HepG2 (cell line): ENCODE measurements around the gene UBAC1. TPM values are rescaled to one million over a fixed set of nuclear protein-coding genes. Genes with fewer than 3 reads are reported as not detected.

Experiments
- ATAC-seq: fragments of 200-7000 bp; cut with Tn5 transposase; 3 replicates; pipeline ENCODE4 v1.9.1; 2020; ENCODE audit warnings: mild to moderate bottlenecking, moderate library complexity
- BruUV-seq: library from RNA; stranded (reverse); fragments of 400-500 nt; replicated peaks from 2 replicates; lab custom pipeline; 2021; lab: Mats Ljungman, UMichigan
- CTCF ChIA-PET: fragments of 300-600 bp; formaldehyde crosslinking; extraction: SDS; loops from one replicate; lab custom pipeline; 2021; ENCODE audit warnings: low total read pairs, inconsistent platforms, low intra/inter-chr PET ratio; lab: Yijun Ruan, JAX
- POLR2A ChIA-PET: fragments of 350-600 bp; sonication (Branson Sonifier 250); formaldehyde crosslinking; loops from one replicate; lab custom pipeline; 2020; ENCODE audit warnings: antibody characterized with exemption, inconsistent platforms; lab: Yijun Ruan, JAX
- DNase-seq: peaks from one replicate; pipeline ENCODE4 v3.0.0-alpha.2; 2015; ENCODE audit warnings: low spot score
- FAIRE-seq: peaks from 3 replicates; lab custom pipeline; 2011; peaks lifted over from hg19 to GRCh38; lab: Jason Lieb, UNC
- H2AFZ ChIP-seq: one replicate; pipeline ENCODE4 v1.6.1; 2011; ENCODE audit warnings: low read length, inconsistent platforms
- H3K27ac ChIP-seq: fragments of 300-600 bp; 3 replicates; pipeline ENCODE4 v1.8.0; 2011; ENCODE audit warnings: mixed run types, mild to moderate bottlenecking, mixed read lengths, low read length, inconsistent platforms; ENCODE audit not compliant: insufficient read depth; ENCODE audit errors: extremely low read length
- H3K27me3 ChIP-seq, 2 experiments: fragments of 200-600 bp in 1 of 2; 2 replicates in 1 of 2; 3 replicates in 1 of 2; pipeline versions ENCODE4 v1.6.0 to v1.8.0; 2011; ENCODE audit warnings: low read length in 2 of 2, mild to moderate bottlenecking in 2 of 2, moderate library complexity in 2 of 2, inconsistent platforms in 1 of 2; ENCODE audit not compliant: insufficient read depth in 2 of 2, control insufficient read depth in 1 of 2
- H3K36me3 ChIP-seq, 2 experiments: fragments of 200-600 bp in 1 of 2; replicated peaks in 1 of 2; 2 replicates in 1 of 2; 3 replicates in 1 of 2; pipeline versions ENCODE4 v1.5.1 to v1.8.0; 2011; ENCODE audit warnings: low read length in 2 of 2, inconsistent platforms in 1 of 2; ENCODE audit not compliant: insufficient read depth in 2 of 2, control insufficient read depth in 1 of 2
- H3K4me1 ChIP-seq: 2 replicates; pipeline ENCODE4 v1.5.1; 2012; ENCODE audit warnings: low read length, inconsistent platforms; ENCODE audit not compliant: insufficient read depth
- H3K4me2 ChIP-seq: 2 replicates; pipeline ENCODE4 v1.6.0; 2011; ENCODE audit warnings: low read depth, low read length, inconsistent platforms
- H3K4me3 ChIP-seq, 3 experiments: fragments of 200-600 bp in 1 of 3; sonication (generic), shearing (Covaris generic) in 1 of 3; replicated peaks in 1 of 3; 2 replicates each; pipeline ENCODE4 v1.5.1; 2011 to 2016; ENCODE audit warnings: low read length in 3 of 3, inconsistent platforms in 2 of 3, low read depth in 2 of 3, mild to moderate bottlenecking in 2 of 3, control low read depth in 1 of 3, mixed read lengths in 1 of 3; ENCODE audit not compliant: insufficient read depth in 1 of 3
- H3K79me2 ChIP-seq: one replicate; pipeline ENCODE4 v1.6.1; 2011; ENCODE audit warnings: low read length, inconsistent platforms; ENCODE audit not compliant: insufficient read depth
- H3K9ac ChIP-seq: 2 replicates; pipeline ENCODE4 v1.6.0; 2011; ENCODE audit warnings: mild to moderate bottlenecking, low read depth, low read length, inconsistent platforms; ENCODE audit not compliant: insufficient read depth
- H3K9me3 ChIP-seq: 2 replicates; pipeline ENCODE4 v1.5.1; 2012; ENCODE audit warnings: mild to moderate bottlenecking, low read length
- H4K20me1 ChIP-seq: 2 replicates; pipeline ENCODE4 v1.6.0; 2011; ENCODE audit warnings: inconsistent platforms, mild to moderate bottlenecking, low read length, moderate library complexity; ENCODE audit not compliant: insufficient read depth
- BORCS8-MEF2B ChIP-seq: sonication (generic); formaldehyde crosslinking; IDR thresholded peaks from 2 replicates; pipeline ENCODE4 v1.8.0; 2022; ENCODE audit warnings: mild to moderate bottlenecking, missing genetic modification reagents
- CEBPG ChIP-seq: IDR thresholded peaks from 2 replicates; pipeline ENCODE4 v1.6.1; 2016
- FOXA1 ChIP-seq, 2 experiments: fragments of 450-650 bp in 1 of 2; sonication (generic) in 1 of 2; formaldehyde crosslinking in 1 of 2; IDR thresholded peaks; 2 replicates each; pipeline versions ENCODE4 v1.4.0 to v1.6.1; 2016 to 2020; ENCODE audit warnings: missing genetic modification reagents in 1 of 2
- HMG20A ChIP-seq: IDR thresholded peaks from 2 replicates; pipeline ENCODE4 v1.6.1; 2016; ENCODE audit warnings: borderline replicate concordance
- IRF2 ChIP-seq: IDR thresholded peaks from 2 replicates; pipeline ENCODE4 v1.6.1; 2018; ENCODE audit warnings: missing genetic modification reagents, missing compliant biosample characterization
- ISL2 ChIP-seq: sonication (generic); formaldehyde crosslinking; IDR thresholded peaks from 2 replicates; pipeline ENCODE4 v1.5.0; 2020; ENCODE audit warnings: missing genetic modification reagents
- JUND ChIP-seq: sonication (generic); formaldehyde crosslinking; IDR thresholded peaks from 2 replicates; pipeline ENCODE4 v1.8.0; 2022; ENCODE audit warnings: mild to moderate bottlenecking, missing genetic modification reagents
- MED13 ChIP-seq: sonication (generic); formaldehyde crosslinking; IDR thresholded peaks from 2 replicates; pipeline ENCODE4 v1.5.0; 2020; ENCODE audit warnings: missing genetic modification reagents
- NFE2L1 ChIP-seq: sonication (generic); formaldehyde crosslinking; IDR thresholded peaks from 2 replicates; pipeline ENCODE4 v1.4.0; 2020; ENCODE audit warnings: missing genetic modification reagents, mild to moderate bottlenecking, borderline replicate concordance
- STAG1 ChIP-seq: sonication (generic); formaldehyde crosslinking; IDR thresholded peaks from 2 replicates; pipeline ENCODE4 v1.4.0; 2020; ENCODE audit warnings: missing genetic modification reagents
- XBP1 ChIP-seq: sonication (generic); formaldehyde crosslinking; IDR thresholded peaks from 2 replicates; pipeline ENCODE4 v1.5.0; 2020; ENCODE audit warnings: missing genetic modification reagents
- ZMYM4 ChIP-seq: sonication (generic); formaldehyde crosslinking; IDR thresholded peaks from 2 replicates; pipeline ENCODE4 v1.8.1; 2023; ENCODE audit warnings: mild to moderate bottlenecking, missing genetic modification reagents
- ZNF552 ChIP-seq: sonication (generic); formaldehyde crosslinking; IDR thresholded peaks from 2 replicates; pipeline ENCODE4 v1.9.0; 2022; ENCODE audit warnings: missing genetic modification reagents, mild to moderate bottlenecking, borderline replicate concordance
- ZNF557 ChIP-seq: sonication (generic); formaldehyde crosslinking; IDR thresholded peaks from 2 replicates; pipeline ENCODE4 v1.4.0; 2020; ENCODE audit warnings: missing genetic modification reagents
- ZNF558 ChIP-seq: sonication (generic); formaldehyde crosslinking; IDR thresholded peaks from 2 replicates; pipeline ENCODE4 v1.9.0; 2022; ENCODE audit warnings: mild to moderate bottlenecking, missing genetic modification reagents, borderline replicate concordance
- ZNF616 ChIP-seq: sonication (generic); formaldehyde crosslinking; IDR thresholded peaks from 2 replicates; pipeline ENCODE4 v1.5.0; 2020; ENCODE audit warnings: low read depth, mild to moderate bottlenecking, missing genetic modification reagents
- ZNF652 ChIP-seq: IDR thresholded peaks from 2 replicates; pipeline ENCODE4 v1.6.1; 2016; ENCODE audit warnings: low read depth, borderline replicate concordance
- ZNF816 ChIP-seq: sonication (generic); formaldehyde crosslinking; IDR thresholded peaks from 2 replicates; pipeline ENCODE4 v1.8.0; 2022; ENCODE audit warnings: missing genetic modification reagents, mild to moderate bottlenecking, borderline replicate concordance
- WGBS: methylation state at CpG from one replicate; pipeline ENCODE4 v1.1.6; 2017; ENCODE audit warnings: low lambda C conversion rate; 5-methylcytosine and 5-hydroxymethylcytosine counted together
- in situ Hi-C: cut with HindIII; loops from 2 replicates; pipeline ENCODE4 v1.10.0; 2017; ENCODE audit warnings: low pct_unique_long_range_greater_than_20kb; ENCODE audit not compliant: extremely low pct_ligation_motif_present
- intact Hi-C: fragments of 100-400 bp; cut with micrococcal nuclease; formaldehyde crosslinking; loops from one replicate; pipeline ENCODE4 v1.10.0; 2022; ENCODE audit not compliant: unreplicated experiment
- polyA plus RNA-seq, 8 experiments: library from polyadenylated mRNA; depleted of rRNA in 3 of 8; stranded (reverse) in 7 of 8; unstranded in 1 of 8; fragments of >200 nt; fragmentation: Illumina TruSeq in 4 of 8; extraction: Trizol in 4 of 8; gene quantifications; 2 replicates each; pipeline versions ENCODE4 v1.2.1 to v1.2.3, GENCODE V29; 2011 to 2016; ENCODE audit warnings: low read depth in 4 of 8, missing spikeins in 1 of 8, mixed read lengths in 1 of 8; ENCODE audit not compliant: insufficient read depth in 1 of 8
- total RNA-seq, 5 experiments: library from RNA; depleted of rRNA; stranded (reverse); fragments of >200 nt; fragmentation: Illumina TruSeq; extraction: Trizol; gene quantifications; 2 replicates each; pipeline ENCODE4 v1.2.3, GENCODE V29; 2016; ENCODE audit warnings: low read depth in 1 of 5
- TF ChIP-seq, protein P1 (sequence below): sonication (generic); formaldehyde crosslinking; IDR thresholded peaks from 2 replicates; pipeline ENCODE4 v1.4.0; 2020; ENCODE audit warnings: missing genetic modification reagents
- TF ChIP-seq, protein P2 (sequence below): sonication (generic); formaldehyde crosslinking; IDR thresholded peaks from 2 replicates; pipeline ENCODE4 v1.4.0; 2020; ENCODE audit warnings: missing genetic modification reagents

The UBAC1 gene
- total and polyA plus RNA-seq, 2 of the 13 experiments (the other 11 are each of a cell fraction or from before 2014, with no cell fraction given), result 32.2 to 34.1 TPM

DNA sequence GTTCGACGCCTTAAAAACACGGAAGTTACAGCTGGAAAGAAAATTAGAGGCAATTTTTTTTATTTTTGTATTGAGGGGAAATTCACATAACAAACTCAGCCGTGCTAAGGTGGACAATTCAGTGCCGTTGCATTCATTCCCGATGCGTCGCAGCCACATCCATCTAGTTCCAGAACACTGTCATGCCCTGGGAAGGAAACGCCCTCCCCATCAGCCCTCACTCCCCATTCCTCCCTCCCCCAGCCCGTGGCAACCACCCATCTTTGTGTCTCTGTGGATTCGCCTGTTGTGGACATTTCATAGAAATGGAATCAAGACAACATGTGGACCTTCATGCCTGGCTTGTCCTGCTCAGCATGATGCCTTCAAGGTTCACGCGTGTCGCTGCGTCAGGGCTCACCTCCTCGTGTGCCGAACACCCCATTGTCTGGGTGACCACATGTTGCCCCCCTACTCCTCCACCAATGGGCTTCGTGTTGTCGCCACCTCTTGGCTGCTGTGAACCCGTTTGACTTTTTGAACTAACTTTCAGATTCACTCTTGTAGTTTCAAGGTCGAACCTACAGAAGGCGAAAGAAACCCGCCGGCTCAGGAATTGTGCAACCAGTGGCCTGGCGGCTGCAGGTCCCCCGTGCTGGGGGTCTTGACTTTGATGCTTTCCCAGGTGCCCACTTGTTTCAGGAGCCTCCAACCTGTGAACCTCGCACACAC lies 36.4 kb downstream of the UBAC1 start (continued):
- TF ChIP-seq, protein P1, sequence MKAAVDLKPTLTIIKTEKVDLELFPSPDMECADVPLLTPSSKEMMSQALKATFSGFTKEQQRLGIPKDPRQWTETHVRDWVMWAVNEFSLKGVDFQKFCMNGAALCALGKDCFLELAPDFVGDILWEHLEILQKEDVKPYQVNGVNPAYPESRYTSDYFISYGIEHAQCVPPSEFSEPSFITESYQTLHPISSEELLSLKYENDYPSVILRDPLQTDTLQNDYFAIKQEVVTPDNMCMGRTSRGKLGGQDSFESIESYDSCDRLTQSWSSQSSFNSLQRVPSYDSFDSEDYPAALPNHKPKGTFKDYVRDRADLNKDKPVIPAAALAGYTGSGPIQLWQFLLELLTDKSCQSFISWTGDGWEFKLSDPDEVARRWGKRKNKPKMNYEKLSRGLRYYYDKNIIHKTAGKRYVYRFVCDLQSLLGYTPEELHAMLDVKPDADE (CRISPR knock-in tag), result no peak
- TF ChIP-seq ZNF652 (no peak), ZNF558 (CRISPR knock-in tag) (no peak), BORCS8-MEF2B (CRISPR knock-in tag) (no peak), NFE2L1 (no peak), CEBPG (peak; percentile 61), HMG20A (CRISPR knock-in tag) (no peak), STAG1 (peak; percentile 36), ZNF816 (no peak)
- TF ChIP-seq, protein P2, sequence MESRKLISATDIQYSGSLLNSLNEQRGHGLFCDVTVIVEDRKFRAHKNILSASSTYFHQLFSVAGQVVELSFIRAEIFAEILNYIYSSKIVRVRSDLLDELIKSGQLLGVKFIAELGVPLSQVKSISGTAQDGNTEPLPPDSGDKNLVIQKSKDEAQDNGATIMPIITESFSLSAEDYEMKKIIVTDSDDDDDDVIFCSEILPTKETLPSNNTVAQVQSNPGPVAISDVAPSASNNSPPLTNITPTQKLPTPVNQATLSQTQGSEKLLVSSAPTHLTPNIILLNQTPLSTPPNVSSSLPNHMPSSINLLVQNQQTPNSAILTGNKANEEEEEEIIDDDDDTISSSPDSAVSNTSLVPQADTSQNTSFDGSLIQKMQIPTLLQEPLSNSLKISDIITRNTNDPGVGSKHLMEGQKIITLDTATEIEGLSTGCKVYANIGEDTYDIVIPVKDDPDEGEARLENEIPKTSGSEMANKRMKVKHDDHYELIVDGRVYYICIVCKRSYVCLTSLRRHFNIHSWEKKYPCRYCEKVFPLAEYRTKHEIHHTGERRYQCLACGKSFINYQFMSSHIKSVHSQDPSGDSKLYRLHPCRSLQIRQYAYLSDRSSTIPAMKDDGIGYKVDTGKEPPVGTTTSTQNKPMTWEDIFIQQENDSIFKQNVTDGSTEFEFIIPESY (CRISPR knock-in tag), result peak; percentile 96

DNA sequence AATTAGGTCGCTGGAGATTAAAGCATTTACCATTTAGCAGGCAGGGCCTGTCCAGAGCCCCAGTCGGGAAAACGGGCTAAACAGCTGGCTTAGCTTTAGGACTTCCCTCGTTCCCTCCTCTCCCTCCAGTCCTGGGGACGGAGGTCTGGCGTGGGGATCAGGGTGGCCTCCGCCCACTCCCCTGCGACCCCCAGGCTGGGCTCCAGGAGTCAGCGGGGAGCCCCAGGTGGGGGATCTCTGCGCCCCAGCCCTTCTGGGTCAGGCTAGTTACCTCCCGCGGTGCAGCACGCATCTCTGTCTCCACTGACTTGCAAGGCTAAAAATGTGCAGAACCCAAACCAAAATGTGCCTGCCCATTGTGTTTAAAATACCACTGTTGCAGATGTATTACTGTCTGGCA lies 37.7 kb downstream of the UBAC1 start:
- ATAC-seq (no peak), FAIRE-seq (no peak), DNase-seq (no peak)
- no peaks in the 10 kb centered on the region for H3K27me3 ChIP-seq
- no peaks in the 10 kb centered on the region for H3K79me2 ChIP-seq
- intact Hi-C loops (no loop called here), in situ Hi-C loops (no loop called here)
- no peaks in the 10 kb centered on the region for H4K20me1 ChIP-seq
- H3K4me3 ChIP-seq, result no peak overlapping the region
- POLR2A ChIA-PET, result interaction anchor here (1.0 kb wide), 1 partner anchor 16 kb away, joined by 3 read pairs; the partner anchor contains the start of gene CAMSAP1
- H3K27ac ChIP-seq, result no peak overlapping the region
- no peaks in the 10 kb centered on the region for H3K4me1 ChIP-seq
- BruUV-seq, result no TSS peak
- no peak overlapping the region for H2AFZ ChIP-seq
- no peaks in the 10 kb centered on the region; a peak in 2 of 5 replicates for H3K36me3 ChIP-seq
- CTCF ChIA-PET, result no interaction called here
- H3K9ac ChIP-seq, result no peak overlapping the region
- no peak overlapping the region for H3K4me2 ChIP-seq
- WGBS, result 98% methylated on average over 7 of the region's 13 CpGs
- no peaks in the 10 kb centered on the region for H3K9me3 ChIP-seq
- no peak for TF ChIP-seq ZMYM4 (CRISPR knock-in tag)
- TF ChIP-seq ISL2 (CRISPR knock-in tag), result no peak
- TF ChIP-seq XBP1, result no peak
- TF ChIP-seq ZNF552 (CRISPR knock-in tag), result no peak
- TF ChIP-seq JUND (CRISPR knock-in tag), result no peak
- no peak for TF ChIP-seq IRF2 (CRISPR knock-in tag)
- no peak for TF ChIP-seq ZNF616
- TF ChIP-seq ZNF557, result no peak
- TF ChIP-seq MED13, result no peak
- no peak for TF ChIP-seq FOXA1 (IDR thresholded peaks at IDR 0.05)
- TF ChIP-seq FOXA1 (CRISPR knock-in tag; IDR thresholded peaks at IDR 0.05), result no peak
